Endothelial cell of umbilical vein (primary cell): ENCODE measurements around the gene SESN1.

Experiments
- CTCF ChIP-seq, 2 donors: IDR thresholded peaks; 1 replicate in 1 of 2; 2 replicates in 1 of 2; pipeline ENCODE4 v1.5.1; 2011; ENCODE audit warnings: low read length in 2 of 2, mild to moderate bottlenecking in 2 of 2, moderate library complexity in 2 of 2, control low read depth in 1 of 2, inconsistent platforms in 1 of 2, low read depth in 1 of 2; ENCODE audit not compliant: insufficient read depth in 1 of 2; ENCODE audit errors: extremely low read depth in 1 of 2
- POLR2AphosphoS5 ChIP-seq: IDR thresholded peaks from 2 replicates; pipeline ENCODE4 v1.6.1; 2012; ENCODE audit warnings: low read depth, mild to moderate bottlenecking, control low read depth, low read length, moderate library complexity; ENCODE audit not compliant: insufficient read depth

- TF ChIP-seq POLR2AphosphoS5: no peak
- TF ChIP-seq CTCF (IDR thresholded peaks at IDR 0.05; ENCODE audit: extremely low read depth in 1 of 2, insufficient read depth in 1 of 2, low read depth in 1 of 2, low read length in 2 of 2): no peak
Measured at GRCh38 chr6:109036574-109037294, 57.9 kb downstream of the SESN1 start.
